ENCODE results near the gene TTBK1. TPM values are rescaled to one million over a fixed set of nuclear protein-coding genes. Genes with fewer than 3 reads are reported as not detected.

The TTBK1 gene
- polyA plus RNA-seq, 1 donor from 2014 or later: 4.2 TPM

DNA sequence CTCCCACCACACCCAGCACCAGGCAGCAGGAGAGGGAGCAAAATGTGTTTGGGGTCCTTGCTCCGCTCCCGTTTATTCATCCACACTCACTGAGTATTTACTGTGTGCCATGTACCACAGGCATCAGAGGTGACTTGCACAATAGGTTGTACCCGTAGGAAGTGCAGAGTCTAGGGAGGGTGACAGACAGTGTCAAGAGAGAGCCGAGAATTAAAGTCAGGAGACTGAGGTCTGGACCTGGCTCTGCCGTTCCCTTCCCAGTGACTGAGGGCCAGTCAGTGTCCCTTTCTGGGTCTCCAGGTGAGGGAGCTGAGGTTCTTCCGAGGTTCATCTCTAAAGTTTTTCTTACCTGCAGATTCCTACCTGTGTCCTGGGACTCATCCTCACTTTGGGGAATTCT lies 22.3 kb downstream of the TTBK1 start:
- Histone ChIP-seq H3K36me3 (ENCODE audit: insufficient read depth, low read length) (no peaks in the 10 kb centered on the region), H3K4me3 (ENCODE audit: low read length) (no peak overlapping the region), H4K20me1 (ENCODE audit: insufficient read depth) (peaks cover 5% of the 10 kb centered on the region), H3K27me3 (ENCODE audit: insufficient read depth, low read depth, low read length) (no peaks in the 10 kb centered on the region), H3K9me2 (ENCODE audit: insufficient read depth, low read length) (no peaks in the 10 kb centered on the region), H3F3A (ENCODE audit: insufficient read depth, low read length, poor library complexity, severe bottlenecking) (no peaks in the 10 kb centered on the region), H3K27ac (ENCODE audit: low read length) (no peak overlapping the region), H3K4me2 (ENCODE audit: low read length) (no peak overlapping the region), H3K79me2 (replicated peaks; ENCODE audit: insufficient read depth, low read length) (no peaks in the 10 kb centered on the region), H2AFZ (ENCODE audit: low read depth, low read length) (no peak overlapping the region), H3K9me3 (ENCODE audit: low read length) (no peaks in the 10 kb centered on the region), H3K9ac (ENCODE audit: low read length) (no peak overlapping the region)
- TF ChIP-seq, protein P1, sequence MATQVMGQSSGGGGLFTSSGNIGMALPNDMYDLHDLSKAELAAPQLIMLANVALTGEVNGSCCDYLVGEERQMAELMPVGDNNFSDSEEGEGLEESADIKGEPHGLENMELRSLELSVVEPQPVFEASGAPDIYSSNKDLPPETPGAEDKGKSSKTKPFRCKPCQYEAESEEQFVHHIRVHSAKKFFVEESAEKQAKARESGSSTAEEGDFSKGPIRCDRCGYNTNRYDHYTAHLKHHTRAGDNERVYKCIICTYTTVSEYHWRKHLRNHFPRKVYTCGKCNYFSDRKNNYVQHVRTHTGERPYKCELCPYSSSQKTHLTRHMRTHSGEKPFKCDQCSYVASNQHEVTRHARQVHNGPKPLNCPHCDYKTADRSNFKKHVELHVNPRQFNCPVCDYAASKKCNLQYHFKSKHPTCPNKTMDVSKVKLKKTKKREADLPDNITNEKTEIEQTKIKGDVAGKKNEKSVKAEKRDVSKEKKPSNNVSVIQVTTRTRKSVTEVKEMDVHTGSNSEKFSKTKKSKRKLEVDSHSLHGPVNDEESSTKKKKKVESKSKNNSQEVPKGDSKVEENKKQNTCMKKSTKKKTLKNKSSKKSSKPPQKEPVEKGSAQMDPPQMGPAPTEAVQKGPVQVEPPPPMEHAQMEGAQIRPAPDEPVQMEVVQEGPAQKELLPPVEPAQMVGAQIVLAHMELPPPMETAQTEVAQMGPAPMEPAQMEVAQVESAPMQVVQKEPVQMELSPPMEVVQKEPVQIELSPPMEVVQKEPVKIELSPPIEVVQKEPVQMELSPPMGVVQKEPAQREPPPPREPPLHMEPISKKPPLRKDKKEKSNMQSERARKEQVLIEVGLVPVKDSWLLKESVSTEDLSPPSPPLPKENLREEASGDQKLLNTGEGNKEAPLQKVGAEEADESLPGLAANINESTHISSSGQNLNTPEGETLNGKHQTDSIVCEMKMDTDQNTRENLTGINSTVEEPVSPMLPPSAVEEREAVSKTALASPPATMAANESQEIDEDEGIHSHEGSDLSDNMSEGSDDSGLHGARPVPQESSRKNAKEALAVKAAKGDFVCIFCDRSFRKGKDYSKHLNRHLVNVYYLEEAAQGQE (IDR thresholded peaks at IDR 0.05; ENCODE audit: borderline replicate concordance): no peak
- TF ChIP-seq MXI1 (conservative IDR thresholded peaks at IDR 0.05; ENCODE audit: poor library complexity, severe bottlenecking): no peak
- no peak for TF ChIP-seq EP300 (conservative IDR thresholded peaks at IDR 0.05; ENCODE audit: poor library complexity, severe bottlenecking)
- TF ChIP-seq POLR2AphosphoS5 (IDR thresholded peaks at IDR 0.05): no peak
- TF ChIP-seq TAF1 (IDR thresholded peaks at IDR 0.05; ENCODE audit: low read depth): no peak
- TF ChIP-seq, protein P2, sequence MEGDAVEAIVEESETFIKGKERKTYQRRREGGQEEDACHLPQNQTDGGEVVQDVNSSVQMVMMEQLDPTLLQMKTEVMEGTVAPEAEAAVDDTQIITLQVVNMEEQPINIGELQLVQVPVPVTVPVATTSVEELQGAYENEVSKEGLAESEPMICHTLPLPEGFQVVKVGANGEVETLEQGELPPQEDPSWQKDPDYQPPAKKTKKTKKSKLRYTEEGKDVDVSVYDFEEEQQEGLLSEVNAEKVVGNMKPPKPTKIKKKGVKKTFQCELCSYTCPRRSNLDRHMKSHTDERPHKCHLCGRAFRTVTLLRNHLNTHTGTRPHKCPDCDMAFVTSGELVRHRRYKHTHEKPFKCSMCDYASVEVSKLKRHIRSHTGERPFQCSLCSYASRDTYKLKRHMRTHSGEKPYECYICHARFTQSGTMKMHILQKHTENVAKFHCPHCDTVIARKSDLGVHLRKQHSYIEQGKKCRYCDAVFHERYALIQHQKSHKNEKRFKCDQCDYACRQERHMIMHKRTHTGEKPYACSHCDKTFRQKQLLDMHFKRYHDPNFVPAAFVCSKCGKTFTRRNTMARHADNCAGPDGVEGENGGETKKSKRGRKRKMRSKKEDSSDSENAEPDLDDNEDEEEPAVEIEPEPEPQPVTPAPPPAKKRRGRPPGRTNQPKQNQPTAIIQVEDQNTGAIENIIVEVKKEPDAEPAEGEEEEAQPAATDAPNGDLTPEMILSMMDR (IDR thresholded peaks at IDR 0.05; ENCODE audit: poor library complexity, severe bottlenecking): no peak
- no peak for TF ChIP-seq EZH2 (IDR thresholded peaks at IDR 0.05; ENCODE audit: borderline replicate concordance, insufficient read depth, low read length, poor library complexity, severe bottlenecking)
- TF ChIP-seq SMC3 (conservative IDR thresholded peaks at IDR 0.05; ENCODE audit: poor library complexity): no peak
- no peak for TF ChIP-seq RAD21 (conservative IDR thresholded peaks at IDR 0.05)

DNA sequence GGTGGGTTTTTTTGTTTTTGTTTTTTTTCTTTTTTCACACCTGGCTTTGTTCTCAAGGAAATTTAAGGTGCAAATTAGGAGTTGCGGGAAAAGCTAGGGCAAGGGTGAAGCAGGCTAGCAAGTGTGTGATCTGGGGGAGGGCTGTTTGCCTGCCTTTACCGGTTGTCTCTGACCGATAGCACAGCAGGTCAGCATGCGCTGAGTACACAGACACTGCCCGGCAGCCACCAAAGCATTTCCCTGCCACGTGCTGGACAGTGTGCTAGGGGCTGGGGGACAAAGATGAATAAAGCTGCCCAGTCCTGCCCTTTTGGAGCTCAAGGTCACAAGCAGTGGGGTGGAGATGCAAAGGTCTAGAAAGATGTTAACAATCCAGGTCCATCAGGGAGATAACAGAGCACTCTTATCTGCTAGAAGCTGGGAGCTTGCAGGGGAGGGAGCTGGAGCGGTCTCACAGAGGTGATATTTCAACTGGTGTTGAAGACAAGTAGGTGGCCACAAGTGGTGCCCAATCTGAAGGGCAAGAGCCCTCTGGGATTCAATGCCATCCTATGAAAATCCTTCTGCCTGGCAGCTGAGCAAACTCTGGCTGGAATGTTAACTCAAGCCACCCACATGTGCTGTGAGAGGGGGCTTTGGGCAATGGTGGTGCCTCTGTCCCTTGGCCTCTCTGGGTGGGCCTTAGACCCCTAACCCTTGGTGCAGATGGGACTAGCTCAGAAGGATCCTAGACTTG lies 24.5 kb downstream of the TTBK1 start:
- Histone ChIP-seq H3K9ac (ENCODE audit: low read length) (no peak overlapping the region), H2AFZ (ENCODE audit: low read depth, low read length) (no peak overlapping the region), H3K9me3 (ENCODE audit: low read length) (no peaks in the 10 kb centered on the region), H3K79me2 (replicated peaks; ENCODE audit: insufficient read depth, low read length) (no peaks in the 10 kb centered on the region), H3K4me3 (ENCODE audit: low read length) (no peak overlapping the region), H3K36me3 (ENCODE audit: insufficient read depth, low read length) (no peaks in the 10 kb centered on the region), H4K20me1 (ENCODE audit: insufficient read depth) (peaks cover 5% of the 10 kb centered on the region), H3K9me2 (ENCODE audit: insufficient read depth, low read length) (no peaks in the 10 kb centered on the region), H3K4me2 (ENCODE audit: low read length) (no peak overlapping the region), H3F3A (ENCODE audit: insufficient read depth, low read length, poor library complexity, severe bottlenecking) (no peaks in the 10 kb centered on the region), H3K27me3 (ENCODE audit: insufficient read depth, low read depth, low read length) (no peaks in the 10 kb centered on the region), H3K27ac (ENCODE audit: low read length) (no peak overlapping the region)
- TF ChIP-seq TAF1 (IDR thresholded peaks at IDR 0.05; ENCODE audit: low read depth): no peak
- TF ChIP-seq POLR2AphosphoS5 (IDR thresholded peaks at IDR 0.05): no peak
- TF ChIP-seq SMC3 (conservative IDR thresholded peaks at IDR 0.05; ENCODE audit: poor library complexity): no peak
- TF ChIP-seq EP300 (conservative IDR thresholded peaks at IDR 0.05; ENCODE audit: poor library complexity, severe bottlenecking): no peak
- TF ChIP-seq EZH2 (IDR thresholded peaks at IDR 0.05; ENCODE audit: borderline replicate concordance, insufficient read depth, low read length, poor library complexity, severe bottlenecking): no peak
- TF ChIP-seq, protein P2 (IDR thresholded peaks at IDR 0.05; ENCODE audit: poor library complexity, severe bottlenecking): no peak
- no peak for TF ChIP-seq RAD21 (conservative IDR thresholded peaks at IDR 0.05)
- no peak for TF ChIP-seq MXI1 (conservative IDR thresholded peaks at IDR 0.05; ENCODE audit: poor library complexity, severe bottlenecking)
- TF ChIP-seq, protein P1 (IDR thresholded peaks at IDR 0.05; ENCODE audit: borderline replicate concordance): no peak

Measured in neural cell (in vitro differentiated cells).